H7 (cell line): ENCODE results near the gene LRRC37A3. TPM values are rescaled to one million over a fixed set of nuclear protein-coding genes. Genes with fewer than 3 reads are reported as not detected.
"Not testable (repeated sequence)": the region's sequence is repeated elsewhere in the genome, so short reads cannot be mapped to it uniquely, and the experiment has no call there.

Experiments
- DNase-seq: peaks from one replicate; pipeline ENCODE4 v3.0.0; 2012
- H3K27me3 ChIP-seq: 2 replicates; pipeline ENCODE4 v1.6.0; 2011; ENCODE audit warnings: mild to moderate bottlenecking, low read length; ENCODE audit not compliant: control insufficient read depth, insufficient read depth
- H3K36me3 ChIP-seq: replicated peaks from 2 replicates; pipeline ENCODE4 v1.5.1; 2011; ENCODE audit warnings: low read length; ENCODE audit not compliant: control insufficient read depth, insufficient read depth
- H3K4me3 ChIP-seq: 2 replicates; pipeline ENCODE4 v1.5.1; 2011; ENCODE audit warnings: low read depth, mild to moderate bottlenecking, control low read depth, low read length, moderate library complexity; ENCODE audit not compliant: insufficient read depth
- total RNA-seq: library from RNA; depleted of rRNA; stranded (reverse); fragments of >200 nt; shearing (Covaris generic); gene quantifications from 2 replicates; pipeline ENCODE4 v1.2.3, GENCODE V29; 2014; rRNA removed

LRRC37A3 gene
- total RNA-seq, 1 experiment from 2014 or later, result 3.5 TPM

GRCh38 chr17:64829824-64830630, 89.3 kb downstream of the LRRC37A3 start:
- H3K36me3 ChIP-seq, H3K4me3 ChIP-seq, DNase-seq, H3K27me3 ChIP-seq: not testable (repeated sequence)

- H3K36me3 ChIP-seq, H3K27me3 ChIP-seq, H3K4me3 ChIP-seq, DNase-seq: not testable (repeated sequence)
Observed at GRCh38 chr17:64829068-64829467, 90.2 kb downstream of the LRRC37A3 start.

- not testable (repeated sequence) for DNase-seq, H3K36me3 ChIP-seq, H3K4me3 ChIP-seq, H3K27me3 ChIP-seq
Observed at GRCh38 chr17:64818904-64819303, 100.4 kb downstream of the LRRC37A3 start.

- not testable (repeated sequence) for DNase-seq, H3K4me3 ChIP-seq, H3K36me3 ChIP-seq, H3K27me3 ChIP-seq
Observed at GRCh38 chr17:64815833-64816198, 103.5 kb downstream of the LRRC37A3 start.

GRCh38 chr17:64814993-64815832, 104.1 kb downstream of the LRRC37A3 start:
- not testable (repeated sequence) for H3K27me3 ChIP-seq, DNase-seq, H3K4me3 ChIP-seq, H3K36me3 ChIP-seq

GRCh38 chr17:64808178-64808977, 110.9 kb downstream of the LRRC37A3 start:
- not testable (repeated sequence) for H3K4me3 ChIP-seq, DNase-seq, H3K36me3 ChIP-seq, H3K27me3 ChIP-seq

Other genes with a start within 250 kb of the LRRC37A3 start
- 50.4 and 58.0 TPM in 2 replicates for gene GNA13, start 137.3 kb upstream of the LRRC37A3 start, total RNA-seq
- 5.1 and 7.9 TPM in 2 replicates for gene RGS9, start 217.9 kb upstream of the LRRC37A3 start, total RNA-seq